ENCODE data around the gene B3GALT6. TPM values are rescaled to one million over a fixed set of nuclear protein-coding genes. Genes with fewer than 3 reads are reported as not detected.

B3GALT6 gene
- total and polyA plus RNA-seq, 4 donors: 1.2 to 9.0 (median 8.3) TPM

DNA sequence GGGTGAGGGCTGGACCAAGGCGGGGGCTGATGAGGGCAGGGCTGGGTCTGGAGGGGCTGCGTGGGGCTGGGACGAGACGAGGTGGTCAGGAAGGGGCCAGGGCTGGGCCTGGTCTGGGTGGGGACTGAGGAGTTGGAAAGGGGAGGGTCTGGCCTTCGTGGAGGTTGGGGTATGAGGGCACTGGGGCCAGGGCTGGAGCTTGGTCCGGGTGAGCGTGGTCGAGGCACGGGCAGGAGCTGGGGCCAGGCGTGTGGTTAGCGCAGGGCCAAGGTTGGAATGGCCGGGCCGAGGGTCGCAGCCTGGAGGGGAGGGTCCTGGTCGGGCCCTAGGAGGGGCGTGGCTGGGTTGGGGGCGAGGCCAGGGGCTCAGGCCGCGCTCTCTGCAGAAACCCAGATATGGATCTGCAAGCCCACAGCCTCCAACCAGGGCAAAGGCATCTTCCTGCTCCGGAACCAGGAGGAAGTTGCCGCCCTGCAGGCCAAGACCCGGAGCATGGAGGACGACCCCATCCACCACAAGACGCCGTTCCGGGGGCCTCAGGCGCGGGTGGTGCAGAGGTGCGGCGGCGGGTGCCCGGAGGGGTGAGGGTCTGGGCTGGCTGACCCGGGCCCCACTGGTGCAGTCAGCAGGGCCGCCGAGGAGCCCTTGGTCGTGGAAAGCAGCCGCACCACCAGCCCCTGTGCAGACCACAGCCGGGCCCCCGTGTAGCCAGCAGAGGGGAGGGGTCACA, 49.4 kb upstream of the B3GALT6 start (continued):
- TF ChIP-seq, protein P1, sequence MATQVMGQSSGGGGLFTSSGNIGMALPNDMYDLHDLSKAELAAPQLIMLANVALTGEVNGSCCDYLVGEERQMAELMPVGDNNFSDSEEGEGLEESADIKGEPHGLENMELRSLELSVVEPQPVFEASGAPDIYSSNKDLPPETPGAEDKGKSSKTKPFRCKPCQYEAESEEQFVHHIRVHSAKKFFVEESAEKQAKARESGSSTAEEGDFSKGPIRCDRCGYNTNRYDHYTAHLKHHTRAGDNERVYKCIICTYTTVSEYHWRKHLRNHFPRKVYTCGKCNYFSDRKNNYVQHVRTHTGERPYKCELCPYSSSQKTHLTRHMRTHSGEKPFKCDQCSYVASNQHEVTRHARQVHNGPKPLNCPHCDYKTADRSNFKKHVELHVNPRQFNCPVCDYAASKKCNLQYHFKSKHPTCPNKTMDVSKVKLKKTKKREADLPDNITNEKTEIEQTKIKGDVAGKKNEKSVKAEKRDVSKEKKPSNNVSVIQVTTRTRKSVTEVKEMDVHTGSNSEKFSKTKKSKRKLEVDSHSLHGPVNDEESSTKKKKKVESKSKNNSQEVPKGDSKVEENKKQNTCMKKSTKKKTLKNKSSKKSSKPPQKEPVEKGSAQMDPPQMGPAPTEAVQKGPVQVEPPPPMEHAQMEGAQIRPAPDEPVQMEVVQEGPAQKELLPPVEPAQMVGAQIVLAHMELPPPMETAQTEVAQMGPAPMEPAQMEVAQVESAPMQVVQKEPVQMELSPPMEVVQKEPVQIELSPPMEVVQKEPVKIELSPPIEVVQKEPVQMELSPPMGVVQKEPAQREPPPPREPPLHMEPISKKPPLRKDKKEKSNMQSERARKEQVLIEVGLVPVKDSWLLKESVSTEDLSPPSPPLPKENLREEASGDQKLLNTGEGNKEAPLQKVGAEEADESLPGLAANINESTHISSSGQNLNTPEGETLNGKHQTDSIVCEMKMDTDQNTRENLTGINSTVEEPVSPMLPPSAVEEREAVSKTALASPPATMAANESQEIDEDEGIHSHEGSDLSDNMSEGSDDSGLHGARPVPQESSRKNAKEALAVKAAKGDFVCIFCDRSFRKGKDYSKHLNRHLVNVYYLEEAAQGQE (IDR thresholded peaks at IDR 0.05): no peak
- TF ChIP-seq GABPA (IDR thresholded peaks at IDR 0.05 in 1 of 2, conservative IDR thresholded peaks at IDR 0.05 in 1 of 2): no peak
- no peak for TF ChIP-seq SP1 (IDR thresholded peaks at IDR 0.05)
- no peak for TF ChIP-seq NR2F2 (IDR thresholded peaks at IDR 0.05)
- no peak for TF ChIP-seq HNF4G (IDR thresholded peaks at IDR 0.05)

DNA sequence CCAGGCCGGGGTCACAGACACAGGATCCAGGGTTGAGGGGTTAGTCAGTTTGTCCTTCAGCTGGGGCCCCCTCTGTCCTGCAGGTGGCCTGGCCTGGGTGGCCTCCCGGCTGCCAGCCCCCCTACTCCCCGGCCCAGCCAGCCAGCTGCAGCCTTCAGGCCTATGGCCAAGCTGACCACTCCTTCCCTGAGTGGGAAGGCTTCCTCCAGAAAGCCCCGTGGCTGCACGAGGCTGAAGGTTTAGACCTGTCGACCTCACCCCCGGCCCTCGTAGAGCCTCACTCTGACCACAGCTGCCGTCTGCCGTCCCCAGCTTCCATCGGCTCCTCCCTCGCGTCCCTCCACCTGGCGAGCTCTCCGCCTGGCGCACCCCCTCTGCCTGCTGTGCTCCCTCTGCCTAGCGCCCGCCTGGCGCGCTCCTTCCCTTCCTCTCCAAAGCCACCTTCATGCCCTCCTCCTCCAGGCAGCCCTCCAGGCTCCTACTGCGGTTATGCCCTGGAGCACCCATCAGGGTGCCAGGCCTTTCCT, 48.8 kb upstream of the B3GALT6 start:
- no peaks in the 10 kb centered on the region for H3K36me3 ChIP-seq (ENCODE audit: control insufficient read depth in 4 of 4, insufficient read depth in 3 of 4, low read depth in 1 of 4, low read length in 3 of 4)
- H3K27ac ChIP-seq (ENCODE audit: low read depth in 1 of 2, low read length in 2 of 2): no peak overlapping the region
- H3K9ac ChIP-seq (ENCODE audit: low read depth in 1 of 2, low read length in 2 of 2): no peak overlapping the region
- no peak overlapping the region for H3K4me3 ChIP-seq (ENCODE audit: low read depth in 1 of 3, low read length in 3 of 3)
- H3K27me3 ChIP-seq (ENCODE audit: control insufficient read depth in 4 of 4, insufficient read depth in 4 of 4, low read length in 3 of 4): no peaks in the 10 kb centered on the region
- H3K4me1 ChIP-seq (ENCODE audit: control insufficient read depth in 4 of 4, insufficient read depth in 4 of 4, low read length in 3 of 4): no peaks in the 10 kb centered on the region
- 79% methylated on average over 21 of the region's 21 CpGs for WGBS
- TF ChIP-seq HNF4G (IDR thresholded peaks at IDR 0.05) (no peak), GABPA (IDR thresholded peaks at IDR 0.05 in 1 of 2, conservative IDR thresholded peaks at IDR 0.05 in 1 of 2) (no peak), FOXA2 (IDR thresholded peaks at IDR 0.05) (no peak)
- TF ChIP-seq, protein P2, sequence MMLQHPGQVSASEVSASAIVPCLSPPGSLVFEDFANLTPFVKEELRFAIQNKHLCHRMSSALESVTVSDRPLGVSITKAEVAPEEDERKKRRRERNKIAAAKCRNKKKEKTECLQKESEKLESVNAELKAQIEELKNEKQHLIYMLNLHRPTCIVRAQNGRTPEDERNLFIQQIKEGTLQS (IDR thresholded peaks at IDR 0.05): no peak
- no peak for DNase-seq (ENCODE audit: low spot score)
- no peaks in the 10 kb centered on the region for H3K9me3 ChIP-seq (ENCODE audit: control insufficient read depth in 4 of 4, low read length in 3 of 4)

DNA sequence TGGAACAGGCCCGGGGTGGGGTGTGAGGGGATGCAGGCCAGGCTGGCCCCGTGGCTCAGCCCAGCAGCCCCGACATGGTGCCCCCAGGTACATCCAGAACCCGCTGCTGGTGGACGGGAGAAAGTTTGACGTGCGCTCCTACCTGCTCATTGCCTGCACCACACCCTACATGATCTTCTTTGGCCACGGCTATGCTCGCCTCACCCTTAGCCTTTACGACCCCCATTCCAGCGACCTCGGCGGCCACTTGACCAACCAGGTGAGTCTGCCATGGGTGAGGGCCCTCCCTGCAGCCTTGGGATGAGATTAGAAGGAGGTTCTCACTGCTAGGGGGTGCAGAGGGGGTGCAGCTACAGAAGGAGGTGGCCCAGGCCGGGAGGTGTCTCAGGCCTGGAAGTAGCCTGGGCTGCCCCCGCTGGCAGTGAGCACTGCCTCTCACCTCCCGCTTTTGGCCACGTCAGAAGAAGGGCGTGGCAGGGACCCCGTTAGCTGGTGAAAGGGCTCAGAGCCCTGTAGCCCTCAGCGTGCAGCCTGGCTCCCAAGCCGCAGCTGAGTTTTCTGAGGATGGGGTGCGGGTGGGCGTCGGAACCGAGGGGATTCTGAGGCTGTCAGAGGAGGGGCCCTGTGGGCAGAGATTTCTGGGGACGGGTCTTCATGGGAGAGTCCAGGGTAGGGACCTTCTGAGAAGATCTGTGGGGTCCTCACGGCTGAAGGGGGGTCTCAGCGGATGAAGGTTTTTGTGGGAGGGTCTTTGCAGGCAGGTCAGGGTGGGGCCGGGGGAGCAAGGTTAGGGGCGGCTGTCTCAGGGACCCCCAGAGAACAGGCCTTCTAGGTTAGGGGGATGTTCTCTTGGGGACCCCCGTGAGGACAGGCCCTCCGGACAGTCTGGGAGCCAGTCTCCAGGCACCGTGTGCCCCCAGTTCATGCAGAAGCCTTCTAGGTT, 47.9 kb upstream of the B3GALT6 start:
- 87% methylated on average over 32 of the region's 33 CpGs for WGBS
- no peak overlapping the region for H3K9ac ChIP-seq (ENCODE audit: low read depth in 1 of 2, low read length in 2 of 2)
- no peaks in the 10 kb centered on the region for H3K27me3 ChIP-seq (ENCODE audit: control insufficient read depth in 4 of 4, insufficient read depth in 4 of 4, low read length in 3 of 4)
- TF ChIP-seq HNF4G (IDR thresholded peaks at IDR 0.05) (no peak), GABPA (IDR thresholded peaks at IDR 0.05 in 1 of 2, conservative IDR thresholded peaks at IDR 0.05 in 1 of 2) (no peak), JUND (IDR thresholded peaks at IDR 0.05) (no peak), YY1 (IDR thresholded peaks at IDR 0.05) (no peak), EGR1 (IDR thresholded peaks at IDR 0.05; ENCODE audit: low read depth in 2 of 2) (no peak), SP1 (IDR thresholded peaks at IDR 0.05) (no peak), HNF4A (conservative IDR thresholded peaks at IDR 0.05) (no peak), FOXA2 (IDR thresholded peaks at IDR 0.05) (no peak), RAD21 (IDR thresholded peaks at IDR 0.05) (no peak), TAF1 (conservative IDR thresholded peaks at IDR 0.05) (no peak), RXRA (IDR thresholded peaks at IDR 0.05) (no peak)
- TF ChIP-seq, protein P2 (IDR thresholded peaks at IDR 0.05): no peak
- TF ChIP-seq, protein P3, sequence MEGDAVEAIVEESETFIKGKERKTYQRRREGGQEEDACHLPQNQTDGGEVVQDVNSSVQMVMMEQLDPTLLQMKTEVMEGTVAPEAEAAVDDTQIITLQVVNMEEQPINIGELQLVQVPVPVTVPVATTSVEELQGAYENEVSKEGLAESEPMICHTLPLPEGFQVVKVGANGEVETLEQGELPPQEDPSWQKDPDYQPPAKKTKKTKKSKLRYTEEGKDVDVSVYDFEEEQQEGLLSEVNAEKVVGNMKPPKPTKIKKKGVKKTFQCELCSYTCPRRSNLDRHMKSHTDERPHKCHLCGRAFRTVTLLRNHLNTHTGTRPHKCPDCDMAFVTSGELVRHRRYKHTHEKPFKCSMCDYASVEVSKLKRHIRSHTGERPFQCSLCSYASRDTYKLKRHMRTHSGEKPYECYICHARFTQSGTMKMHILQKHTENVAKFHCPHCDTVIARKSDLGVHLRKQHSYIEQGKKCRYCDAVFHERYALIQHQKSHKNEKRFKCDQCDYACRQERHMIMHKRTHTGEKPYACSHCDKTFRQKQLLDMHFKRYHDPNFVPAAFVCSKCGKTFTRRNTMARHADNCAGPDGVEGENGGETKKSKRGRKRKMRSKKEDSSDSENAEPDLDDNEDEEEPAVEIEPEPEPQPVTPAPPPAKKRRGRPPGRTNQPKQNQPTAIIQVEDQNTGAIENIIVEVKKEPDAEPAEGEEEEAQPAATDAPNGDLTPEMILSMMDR (IDR thresholded peaks at IDR 0.05; ENCODE audit: low read depth, low read length, missing input control): no peak
- TF ChIP-seq, protein P4, sequence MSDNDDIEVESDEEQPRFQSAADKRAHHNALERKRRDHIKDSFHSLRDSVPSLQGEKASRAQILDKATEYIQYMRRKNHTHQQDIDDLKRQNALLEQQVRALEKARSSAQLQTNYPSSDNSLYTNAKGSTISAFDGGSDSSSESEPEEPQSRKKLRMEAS (IDR thresholded peaks at IDR 0.05): no peak
- TF ChIP-seq, protein P5, sequence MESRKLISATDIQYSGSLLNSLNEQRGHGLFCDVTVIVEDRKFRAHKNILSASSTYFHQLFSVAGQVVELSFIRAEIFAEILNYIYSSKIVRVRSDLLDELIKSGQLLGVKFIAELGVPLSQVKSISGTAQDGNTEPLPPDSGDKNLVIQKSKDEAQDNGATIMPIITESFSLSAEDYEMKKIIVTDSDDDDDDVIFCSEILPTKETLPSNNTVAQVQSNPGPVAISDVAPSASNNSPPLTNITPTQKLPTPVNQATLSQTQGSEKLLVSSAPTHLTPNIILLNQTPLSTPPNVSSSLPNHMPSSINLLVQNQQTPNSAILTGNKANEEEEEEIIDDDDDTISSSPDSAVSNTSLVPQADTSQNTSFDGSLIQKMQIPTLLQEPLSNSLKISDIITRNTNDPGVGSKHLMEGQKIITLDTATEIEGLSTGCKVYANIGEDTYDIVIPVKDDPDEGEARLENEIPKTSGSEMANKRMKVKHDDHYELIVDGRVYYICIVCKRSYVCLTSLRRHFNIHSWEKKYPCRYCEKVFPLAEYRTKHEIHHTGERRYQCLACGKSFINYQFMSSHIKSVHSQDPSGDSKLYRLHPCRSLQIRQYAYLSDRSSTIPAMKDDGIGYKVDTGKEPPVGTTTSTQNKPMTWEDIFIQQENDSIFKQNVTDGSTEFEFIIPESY (IDR thresholded peaks at IDR 0.05): no peak
- no peaks in the 10 kb centered on the region for H3K4me1 ChIP-seq (ENCODE audit: control insufficient read depth in 4 of 4, insufficient read depth in 4 of 4, low read length in 3 of 4)
- H3K27ac ChIP-seq (ENCODE audit: low read depth in 1 of 2, low read length in 2 of 2): no peak overlapping the region
- no peak for DNase-seq (ENCODE audit: low spot score)
- no peak overlapping the region for H3K4me3 ChIP-seq (ENCODE audit: low read depth in 1 of 3, low read length in 3 of 3)
- H3K36me3 ChIP-seq (ENCODE audit: control insufficient read depth in 4 of 4, insufficient read depth in 3 of 4, low read depth in 1 of 4, low read length in 3 of 4): no peaks in the 10 kb centered on the region
- H3K9me3 ChIP-seq (ENCODE audit: control insufficient read depth in 4 of 4, low read length in 3 of 4): no peaks in the 10 kb centered on the region
